HuH-7.5 (cell line): ENCODE data around the gene ZNF786.

Source experiments
- DNase-seq: peaks from one replicate; pipeline ENCODE4 v3.0.0; 2011; ENCODE audit warnings: low spot score

The ZNF786 gene

GRCh38 chr7:149028346-149029109 lies 62.0 kb downstream of the ZNF786 start, which contains the start of gene PDIA4:
TSS of gene PDIA4 (minus strand) at chr7:149028505. CDS start at chr7:149028408, 97 bp downstream.
- DNase-seq = peak; percentile 98

GRCh38 chr7:149027611-149028345 lies 62.7 kb downstream of the ZNF786 start:
- DNase-seq = no peak

- DNase-seq = no peak
These were observed 63.5 kb downstream of the ZNF786 start for GRCh38 chr7:149027055-149027454.

- DNase-seq = no peak
These were observed 66.9 kb downstream of the ZNF786 start for GRCh38 chr7:149023662-149024061.

- no peak for DNase-seq
These were observed 67.7 kb downstream of the ZNF786 start for GRCh38 chr7:149022756-149023360.

GRCh38 chr7:149021725-149022062 lies 68.8 kb downstream of the ZNF786 start:
- no peak for DNase-seq

- DNase-seq = no peak
These were observed 70.0 kb downstream of the ZNF786 start for GRCh38 chr7:149020483-149020882.
